Measurements from ENCODE around the gene YDJC.

DNA sequence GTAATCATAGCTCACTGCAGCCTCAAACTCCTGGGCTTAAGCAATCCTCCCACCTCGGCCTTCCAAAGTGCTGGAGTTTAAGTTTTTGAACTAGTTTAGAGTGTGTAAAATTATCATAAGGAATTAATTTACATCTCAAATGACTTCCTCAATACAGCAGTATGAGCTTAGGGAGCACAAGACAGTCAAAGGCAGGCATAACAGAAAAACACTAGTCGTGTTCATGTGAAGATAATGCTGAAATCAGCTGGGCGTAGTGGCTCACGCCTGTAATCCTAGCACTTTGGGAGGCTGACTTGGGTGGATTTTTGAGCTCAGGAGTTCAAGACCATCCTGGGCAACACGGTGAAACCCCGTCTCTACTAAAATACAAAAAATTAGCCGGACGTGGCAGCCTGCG is 25.8 kb downstream of the YDJC start:
- TF ChIP-seq POGZ (CRISPR knock-in tag; IDR thresholded peaks at IDR 0.05) (no peak), CSRNP1 (CRISPR knock-in tag; IDR thresholded peaks at IDR 0.05) (no peak), POLR2AphosphoS5 (IDR thresholded peaks at IDR 0.05; ENCODE audit: low read depth, low read length) (no peak), ZNF318 (CRISPR knock-in tag; IDR thresholded peaks at IDR 0.05) (no peak)
- TF ChIP-seq, protein P1, sequence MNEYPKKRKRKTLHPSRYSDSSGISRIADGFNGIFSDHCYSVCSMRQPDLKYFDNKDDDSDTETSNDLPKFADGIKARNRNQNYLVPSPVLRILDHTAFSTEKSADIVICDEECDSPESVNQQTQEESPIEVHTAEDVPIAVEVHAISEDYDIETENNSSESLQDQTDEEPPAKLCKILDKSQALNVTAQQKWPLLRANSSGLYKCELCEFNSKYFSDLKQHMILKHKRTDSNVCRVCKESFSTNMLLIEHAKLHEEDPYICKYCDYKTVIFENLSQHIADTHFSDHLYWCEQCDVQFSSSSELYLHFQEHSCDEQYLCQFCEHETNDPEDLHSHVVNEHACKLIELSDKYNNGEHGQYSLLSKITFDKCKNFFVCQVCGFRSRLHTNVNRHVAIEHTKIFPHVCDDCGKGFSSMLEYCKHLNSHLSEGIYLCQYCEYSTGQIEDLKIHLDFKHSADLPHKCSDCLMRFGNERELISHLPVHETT (CRISPR knock-in tag; conservative IDR thresholded peaks at IDR 0.05): no peak
